HG02973 (cell line): ENCODE measurements around the gene PDZD4.

ENCODE experiments used
- ATAC-seq: cut with Tn5 transposase; IDR thresholded peaks from one replicate; pipeline ENCODE4 v1.9.1; 2021; ENCODE audit warnings: moderate library complexity; ENCODE audit not compliant: unreplicated experiment

Gene PDZD4

DNA sequence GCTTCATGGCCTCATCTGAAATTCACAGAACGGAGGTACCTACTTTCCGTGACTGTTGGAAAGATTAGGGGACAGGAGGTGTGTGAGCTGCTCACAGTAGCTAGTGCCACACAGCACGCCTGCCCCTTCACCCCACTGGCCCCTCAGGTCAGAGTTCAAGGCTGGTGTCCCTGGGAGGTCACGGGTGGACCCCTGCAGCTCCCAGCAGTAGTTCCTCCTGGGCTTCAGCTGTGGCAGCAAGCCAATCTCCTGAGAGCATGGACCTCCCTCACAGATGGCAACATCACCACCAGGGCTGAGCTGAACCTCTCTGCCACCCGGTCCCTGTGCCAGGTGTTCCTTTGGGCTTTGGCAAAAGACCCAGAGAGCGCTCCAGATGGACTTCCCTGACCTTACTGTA is 38.0 kb downstream of the PDZD4 start:
- no peak for ATAC-seq

DNA sequence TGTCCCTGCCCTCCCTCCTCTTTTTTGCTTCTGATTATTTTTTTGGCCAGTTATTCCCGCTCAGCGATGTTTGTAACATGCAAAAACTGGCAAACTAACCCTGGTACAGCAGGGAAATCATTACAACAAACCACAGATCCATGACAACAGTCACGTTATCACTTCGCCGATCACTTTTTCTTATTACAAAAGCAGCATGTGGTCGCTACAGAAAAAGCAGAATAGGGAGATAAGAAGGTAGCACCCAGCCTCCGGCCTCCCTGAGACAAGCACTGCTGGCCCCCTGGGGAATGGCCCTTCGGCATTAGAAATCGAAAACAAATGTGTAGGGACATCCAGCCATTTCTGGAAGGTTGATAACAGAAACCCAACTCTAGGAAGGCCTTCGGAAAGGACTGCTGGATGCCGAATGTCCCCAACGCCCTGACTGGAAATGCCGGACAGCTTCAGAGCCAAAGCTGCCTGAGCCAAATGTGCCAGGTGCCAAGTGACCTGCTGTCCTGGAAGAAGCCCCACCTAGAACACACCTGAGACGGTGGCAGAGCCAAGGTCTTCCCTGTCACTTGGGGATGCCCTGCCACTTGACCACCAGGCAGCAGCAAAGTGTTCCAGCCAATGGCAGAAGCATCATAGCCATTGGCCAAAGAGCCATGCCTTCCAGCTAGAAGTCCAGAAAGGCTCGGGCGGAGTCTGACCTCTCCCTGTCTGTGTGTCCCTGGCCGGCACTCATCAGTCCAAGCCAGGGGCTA is 39.1 kb downstream of the PDZD4 start:
- no peak for ATAC-seq

DNA sequence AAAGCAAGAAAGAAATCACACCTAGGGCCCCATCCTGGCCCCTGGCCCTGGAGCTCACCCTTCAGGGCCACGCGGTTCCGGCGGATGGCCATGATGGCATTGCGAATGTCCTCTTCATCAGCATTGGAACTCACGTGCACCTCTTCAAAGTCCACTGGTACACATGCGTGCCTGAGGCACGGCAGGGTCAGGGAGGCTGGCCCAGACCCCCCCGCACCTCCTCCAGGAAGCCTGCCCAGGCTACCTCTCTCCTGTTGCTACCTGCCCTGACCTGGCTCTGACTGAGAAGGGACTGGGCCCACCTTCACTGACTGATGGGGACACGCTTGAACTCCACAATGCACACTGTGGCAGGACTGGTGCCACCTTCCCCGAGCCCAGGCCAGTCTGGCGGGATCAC is 40.7 kb downstream of the PDZD4 start:
- ATAC-seq = no peak

DNA sequence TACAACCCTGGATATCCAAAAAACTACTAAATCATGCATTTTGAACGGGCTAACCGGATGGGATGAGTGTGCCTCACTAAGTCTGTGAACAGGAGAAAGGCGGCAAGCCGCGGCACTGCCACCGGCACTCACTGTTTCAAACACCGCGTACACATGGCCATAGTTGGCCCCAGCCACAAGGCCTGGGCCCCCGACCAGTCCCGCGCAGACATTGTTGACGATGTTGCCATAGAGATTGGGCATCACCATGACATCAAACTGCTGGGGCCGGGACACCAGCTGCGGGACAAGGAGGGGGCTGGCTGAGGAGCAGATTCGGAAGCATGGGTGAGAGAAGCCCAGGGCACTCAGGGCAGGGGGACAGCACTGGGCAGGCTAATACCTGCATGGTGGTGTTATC is 43.7 kb downstream of the PDZD4 start:
- ATAC-seq = no peak

GRCh38 chrX:153784325-153784967 is 45.9 kb downstream of the PDZD4 start:
- ATAC-seq = no peak

DNA sequence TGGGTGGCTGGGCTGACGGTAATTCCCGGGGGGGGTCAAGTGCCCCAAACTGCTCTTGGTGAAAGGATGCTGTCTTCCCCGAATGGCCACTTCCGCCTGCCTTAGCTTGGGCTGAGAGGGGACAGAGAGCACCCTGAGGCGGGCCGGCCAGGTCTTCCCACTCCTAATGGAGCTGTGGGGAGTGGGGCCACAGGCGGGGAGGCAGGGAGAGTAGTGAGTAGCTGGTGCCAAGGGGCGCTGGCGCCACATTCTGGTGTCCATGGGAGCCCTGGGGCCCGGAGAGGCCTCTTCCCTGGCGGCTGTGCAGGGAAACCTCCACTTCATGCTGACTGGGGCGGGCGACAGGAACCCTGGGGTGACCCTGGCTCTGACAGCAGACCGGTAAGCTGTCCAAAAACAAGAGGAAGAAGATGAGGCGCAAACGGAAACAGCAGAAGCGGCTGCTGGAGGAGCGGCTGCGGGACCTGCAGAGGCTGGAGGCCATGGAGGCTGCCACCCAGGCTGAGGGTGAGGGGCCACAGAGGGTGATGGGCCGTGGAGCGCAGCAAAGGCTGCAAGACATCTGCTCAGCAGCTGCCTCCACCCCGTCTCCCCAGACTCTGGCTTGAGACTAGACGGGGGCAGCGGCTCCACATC is 46.8 kb downstream of the PDZD4 start:
- no peak for ATAC-seq

- no peak for ATAC-seq
These were observed 47.5 kb downstream of the PDZD4 start for GRCh38 chrX:153782871-153783270.

DNA sequence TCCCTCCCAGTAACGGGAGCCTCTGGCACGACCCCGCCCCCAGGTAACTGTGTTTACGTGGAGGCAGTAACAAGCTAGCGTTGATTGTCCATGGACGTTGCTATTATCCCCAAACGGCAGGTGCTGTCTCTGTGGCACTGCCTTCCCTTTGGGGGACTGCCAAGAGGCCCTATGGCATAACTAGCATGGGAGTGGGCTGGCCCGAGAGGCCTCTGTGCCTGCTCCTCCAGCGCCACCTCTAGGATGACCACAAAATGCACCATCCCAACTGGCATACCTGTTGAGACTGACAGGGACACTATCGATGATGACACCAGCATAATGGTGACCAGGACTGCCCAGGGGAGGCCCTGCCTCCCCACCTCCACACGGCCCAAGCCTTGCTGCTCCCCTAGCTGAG is 48.0 kb downstream of the PDZD4 start:
- no peak for ATAC-seq

GRCh38 chrX:153781428-153782047 is 48.8 kb downstream of the PDZD4 start:
- ATAC-seq = no peak

- no peak for ATAC-seq
These were observed 49.5 kb downstream of the PDZD4 start, which contains the start of gene SRPK3 for GRCh38 chrX:153780678-153781427. Gene SRPK3 (plus strand): TSS chrX:153781041. CDS start chrX:153781087, 46 bp downstream.

- no peak for ATAC-seq
These were observed 50.3 kb downstream of the PDZD4 start for GRCh38 chrX:153779891-153780677.

DNA sequence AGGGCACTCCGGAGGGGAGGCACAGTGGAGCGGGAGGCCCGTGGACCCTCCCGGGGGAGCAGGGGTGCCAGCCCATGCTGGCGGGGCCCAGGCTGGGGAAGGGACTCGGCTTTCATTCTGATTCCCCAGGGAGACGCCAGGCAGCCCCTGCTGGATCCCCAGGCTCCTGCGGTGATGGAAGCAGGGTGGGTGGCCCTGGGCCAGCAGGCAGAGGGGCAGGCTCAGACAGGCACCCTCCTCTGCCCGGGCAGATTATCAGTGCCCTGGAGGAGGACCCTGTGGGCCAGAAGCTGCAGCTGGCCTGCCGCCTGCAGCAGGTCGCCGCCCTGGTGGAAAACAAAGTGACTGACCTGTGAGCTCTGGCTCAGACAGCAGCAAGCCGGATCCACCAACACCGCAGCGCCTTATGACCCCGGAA is 51.7 kb downstream of the PDZD4 start:
- no peak for ATAC-seq

GRCh38 chrX:153778181-153778580 is 52.2 kb downstream of the PDZD4 start:
- no peak for ATAC-seq

DNA sequence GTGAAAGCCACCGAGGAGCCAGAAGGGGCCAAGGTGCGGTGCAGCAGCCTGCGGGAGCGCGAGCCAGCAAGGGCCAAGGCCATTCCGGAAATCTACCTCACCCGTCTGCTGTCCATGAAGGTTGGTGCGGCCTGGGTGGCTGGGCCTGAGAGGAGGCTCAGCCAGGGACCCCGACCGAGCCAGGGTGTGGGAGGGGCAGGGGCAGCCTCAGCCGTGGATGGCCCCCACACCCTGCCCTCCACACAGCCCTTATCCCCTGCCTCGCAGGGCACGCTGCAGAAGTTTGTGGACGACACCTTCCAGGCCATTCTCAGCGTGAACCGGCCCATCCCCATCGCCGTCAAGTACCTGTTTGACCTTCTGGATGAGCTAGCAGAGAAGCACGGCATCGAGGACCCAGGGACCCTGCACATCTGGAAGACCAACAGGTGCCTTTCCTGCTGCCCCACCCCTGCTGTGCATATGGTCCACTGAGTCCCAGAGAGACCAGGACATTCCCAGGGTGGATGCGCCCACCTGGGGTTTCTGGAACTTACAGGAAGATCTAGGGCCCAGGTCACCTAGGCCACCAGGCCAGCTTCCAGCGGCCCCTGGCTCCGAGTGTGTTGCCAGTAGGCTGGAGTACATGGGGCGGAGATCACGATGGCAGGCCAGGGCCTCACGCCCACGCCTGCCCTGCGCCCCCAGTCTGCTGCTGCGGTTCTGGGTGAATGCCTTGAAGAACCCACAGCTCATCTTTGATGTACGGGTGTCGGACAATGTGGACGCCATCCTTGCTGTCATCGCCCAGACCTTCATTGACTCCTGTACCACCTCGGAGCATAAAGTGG is 52.9 kb downstream of the PDZD4 start:
- ATAC-seq = no peak

- no peak for ATAC-seq
These were observed 53.7 kb downstream of the PDZD4 start for GRCh38 chrX:153776611-153777045.

- ATAC-seq = no peak
These were observed 54.2 kb downstream of the PDZD4 start for GRCh38 chrX:153776120-153776599.

- ATAC-seq = no peak
These were observed 54.8 kb downstream of the PDZD4 start for GRCh38 chrX:153775293-153776119.
